ENCODE results near the gene FRMD4A.

DNA sequence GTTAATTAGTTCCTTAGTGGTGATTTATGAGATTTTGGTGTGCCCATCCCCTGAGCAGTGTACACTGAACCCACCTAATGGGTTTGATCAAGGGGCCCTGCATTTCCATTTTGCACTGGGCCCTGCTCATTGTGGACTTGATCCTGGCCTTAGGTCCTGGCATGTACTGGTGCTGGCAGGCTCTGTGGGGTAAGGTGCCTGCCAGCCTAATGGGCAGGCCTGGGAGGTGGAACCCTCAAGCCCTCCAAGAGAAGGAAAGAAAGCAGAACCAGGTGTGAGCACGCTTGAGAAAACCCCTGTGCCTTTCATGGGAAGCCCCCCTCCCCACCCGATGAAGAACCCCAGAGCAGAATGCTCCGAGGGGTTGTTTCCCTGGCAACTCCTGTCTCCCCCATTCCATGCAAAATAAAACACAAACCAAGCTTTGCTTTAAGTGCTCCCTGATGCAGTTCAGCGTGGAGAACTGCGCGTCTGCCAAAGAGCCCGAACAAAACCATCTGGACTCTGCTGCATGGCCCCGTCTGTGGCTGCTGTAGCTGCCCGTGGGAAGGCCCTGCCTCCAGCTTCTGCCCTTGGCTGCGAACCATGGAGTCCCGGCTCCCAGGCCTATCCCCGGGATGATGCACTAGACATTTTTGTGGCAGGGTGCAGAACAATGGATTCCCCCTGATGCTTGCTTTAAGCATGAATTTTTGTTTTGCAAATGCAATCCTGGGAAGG, 620.6 kb downstream of the FRMD4A start:
- TF ChIP-seq POLR2A (IDR thresholded peaks at IDR 0.05) = no peak
- TF ChIP-seq CTCF (IDR thresholded peaks at IDR 0.05) = no peak
- no peak for TF ChIP-seq POLR2AphosphoS5 (IDR thresholded peaks at IDR 0.05)
- no peak for TF ChIP-seq EP300 (IDR thresholded peaks at IDR 0.05)
